HUES48 (cell line): ENCODE data around the gene CD72.

Experiments used
- H3K27ac ChIP-seq: one replicate; pipeline ENCODE4 v1.7.0; 2013; ENCODE audit warnings: low read depth, low read length, inconsistent platforms
- H3K27me3 ChIP-seq: 2 replicates; pipeline ENCODE4 v1.6.1; 2013; ENCODE audit warnings: mild to moderate bottlenecking, low read length; ENCODE audit not compliant: control insufficient read depth, insufficient read depth
- H3K36me3 ChIP-seq: 2 replicates; pipeline ENCODE4 v1.6.1; 2013; ENCODE audit warnings: low read length; ENCODE audit not compliant: control insufficient read depth, insufficient read depth
- H3K4me1 ChIP-seq: 2 replicates; pipeline ENCODE4 v1.6.1; 2013; ENCODE audit warnings: mild to moderate bottlenecking, low read length; ENCODE audit not compliant: control insufficient read depth, insufficient read depth
- H3K4me3 ChIP-seq: 2 replicates; pipeline ENCODE4 v1.5.1; 2013; ENCODE audit warnings: mild to moderate bottlenecking, low read depth, low read length
- H3K9ac ChIP-seq: 2 replicates; pipeline ENCODE4 v1.6.1; 2013; ENCODE audit warnings: mild to moderate bottlenecking, low read depth, low read length, moderate library complexity
- H3K9me3 ChIP-seq: 2 replicates; pipeline ENCODE4 v1.6.1; 2013; ENCODE audit warnings: low read length; ENCODE audit not compliant: control insufficient read depth, insufficient read depth

Gene CD72

DNA sequence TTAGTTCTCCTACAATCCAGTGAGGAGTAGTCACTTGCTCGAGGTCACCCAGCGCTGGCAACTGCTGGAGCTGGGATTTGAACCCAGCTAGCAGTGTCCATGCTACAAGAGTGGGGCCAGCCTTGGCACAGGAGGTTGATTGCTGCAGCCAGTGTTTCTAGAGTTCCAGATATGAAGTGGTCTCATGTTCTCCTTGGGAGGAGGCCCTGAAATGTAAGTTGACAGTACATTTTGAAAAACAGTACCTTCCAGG, 40.7 kb upstream of the CD72 start:
- Histone ChIP-seq H3K36me3 (peaks cover 37% of the 10 kb centered on the region), H3K27me3 (0 out of 2 replicates have a peak, but pooled peaks cover 8% of the 10 kb centered on the region), H3K9me3 (no peaks in the 10 kb centered on the region), H3K4me1 (peaks cover 10% of the 10 kb centered on the region), H3K27ac (peak overlapping the region; percentile 99), H3K4me3 (peak overlapping the region; percentile 92), H3K9ac (peak overlapping the region; percentile 97)

DNA sequence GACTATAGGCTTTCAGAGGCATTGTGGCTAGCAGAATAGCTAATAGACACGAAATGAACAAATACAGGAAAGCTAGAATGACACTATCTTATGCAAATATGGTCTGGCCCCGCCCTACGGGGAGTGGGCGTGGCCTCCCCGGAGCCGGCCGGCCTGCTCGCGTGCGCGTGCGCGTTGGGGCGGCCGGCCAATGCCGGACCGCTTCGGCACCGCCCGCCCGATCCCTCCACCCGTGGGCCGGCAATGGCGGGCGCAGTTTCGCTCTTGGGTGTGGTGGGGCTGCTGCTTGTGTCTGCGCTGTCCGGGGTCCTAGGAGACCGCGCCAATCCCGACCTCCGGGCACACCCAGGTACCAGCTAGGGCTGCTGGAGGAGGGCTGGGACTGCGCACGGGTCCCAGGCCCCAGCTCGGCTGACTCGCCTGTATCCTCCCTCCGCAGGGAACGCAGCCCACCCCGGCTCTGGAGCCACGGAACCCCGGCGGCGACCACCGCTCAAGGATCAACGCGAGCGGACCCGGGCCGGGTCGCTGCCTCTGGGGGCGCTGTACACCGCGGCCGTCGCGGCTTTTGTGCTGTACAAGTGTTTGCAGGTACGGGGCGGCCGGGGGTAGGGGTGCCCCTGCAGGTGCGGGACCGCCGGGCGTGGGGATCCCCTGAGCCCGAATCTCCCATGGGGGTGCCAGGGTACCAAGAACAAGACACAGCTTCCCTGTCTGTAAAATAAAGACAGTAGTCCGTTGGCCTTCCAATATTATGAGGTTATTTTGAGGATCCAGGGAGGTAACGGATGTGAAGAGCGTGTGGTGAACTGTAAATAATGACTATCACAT, 40.1 kb upstream of the CD72 start, which contains the start of gene CCDC107:
Gene CCDC107, plus strand, starts transcription at position 156 of the 831 bp plus-strand sequence. Its CDS starts 88 bp downstream, at position 244.
- Histone ChIP-seq H3K9ac (peak within 1 kb of the TSS; percentile 97), H3K27ac (peak within 1 kb of the TSS; percentile 99), H3K9me3 (no peaks in the 10 kb centered on the region), H3K4me1 (peaks cover 10% of the 10 kb centered on the region), H3K36me3 (peaks cover 34% of the 10 kb centered on the region), H3K27me3 (0 out of 2 replicates have a peak, but pooled peaks cover 8% of the 10 kb centered on the region), H3K4me3 (peak within 1 kb of the TSS; percentile 92)

DNA sequence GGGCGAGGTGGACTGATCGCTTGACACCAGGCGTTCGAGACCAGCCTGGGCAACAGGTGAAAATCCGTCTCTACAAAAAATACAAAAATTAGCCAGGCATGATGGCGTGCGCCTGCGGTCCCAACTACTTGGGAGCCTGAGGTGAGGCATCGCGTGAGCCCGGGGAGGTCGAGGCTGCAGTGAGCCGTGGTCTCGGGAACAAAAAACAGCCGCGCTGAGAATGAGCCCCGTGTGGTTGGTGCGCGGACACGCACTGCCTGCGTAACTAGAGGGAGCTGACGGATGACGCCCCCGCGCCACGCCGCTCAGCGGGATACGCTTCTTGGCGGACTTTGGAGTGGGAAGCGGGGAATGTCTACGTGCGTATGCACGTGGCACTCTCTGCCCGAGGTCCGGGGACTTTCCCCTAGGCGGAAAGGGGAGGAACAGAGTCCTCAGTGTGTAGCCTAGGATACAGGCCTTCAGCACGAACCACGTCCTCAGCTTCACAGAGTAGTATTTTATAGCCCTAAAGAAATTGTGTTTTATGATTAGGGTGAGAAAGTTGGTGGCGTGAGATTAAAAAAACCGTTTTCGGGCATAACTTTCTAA, 39.4 kb upstream of the CD72 start, which contains the start of gene RMRP:
Gene RMRP, minus strand, starts transcription at position 474 of the 591 bp plus-strand sequence.
- peaks cover 27% of the 10 kb centered on the region for H3K36me3 ChIP-seq
- H3K4me3 ChIP-seq = peak within 1 kb of the TSS; percentile 92
- 0 out of 2 replicates have a peak, but pooled peaks cover 8% of the 10 kb centered on the region for H3K27me3 ChIP-seq
- H3K9ac ChIP-seq = peak within 1 kb of the TSS; percentile 97
- peaks cover 10% of the 10 kb centered on the region for H3K4me1 ChIP-seq
- H3K27ac ChIP-seq = peak within 1 kb of the TSS; percentile 99
- H3K9me3 ChIP-seq = no peaks in the 10 kb centered on the region

DNA sequence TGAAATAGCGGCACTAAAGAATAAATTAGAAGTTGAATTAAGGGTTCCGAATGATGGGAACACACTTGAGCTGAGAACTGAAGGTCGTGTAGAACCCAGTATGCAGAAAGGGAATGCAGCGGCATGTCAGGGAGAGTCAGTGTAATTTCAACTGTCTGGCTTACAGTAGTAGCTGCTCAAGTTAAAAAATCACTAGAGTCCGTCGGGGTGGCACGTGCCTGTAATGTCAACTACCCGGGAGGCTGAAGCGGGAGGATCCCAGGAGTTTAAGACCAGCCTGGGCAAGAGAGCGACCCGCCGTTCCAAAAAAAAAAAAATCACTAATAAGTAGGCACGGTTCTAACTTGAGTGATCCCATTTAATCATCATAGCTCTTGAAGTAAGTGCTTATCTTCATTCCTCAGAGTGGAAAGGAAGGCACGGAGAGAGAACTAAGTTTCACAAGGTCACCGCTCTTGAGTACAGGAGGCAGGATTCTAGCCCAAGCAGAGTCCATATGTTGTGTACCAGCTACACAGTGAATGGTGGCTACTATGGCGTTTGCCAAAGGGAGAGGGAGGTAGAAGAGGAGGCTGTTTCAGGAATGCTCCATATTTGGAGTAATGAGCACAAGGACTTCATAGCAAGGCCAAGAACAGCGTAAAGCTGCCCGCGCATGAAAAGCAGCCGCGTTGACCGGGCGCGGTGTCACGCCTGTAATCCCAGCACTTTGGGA, 38.8 kb upstream of the CD72 start:
- peak overlapping the region; percentile 97 for H3K9ac ChIP-seq
- peaks cover 10% of the 10 kb centered on the region for H3K4me1 ChIP-seq
- 0 out of 2 replicates have a peak, but pooled peaks cover 8% of the 10 kb centered on the region for H3K27me3 ChIP-seq
- H3K4me3 ChIP-seq = peak overlapping the region; percentile 92
- peak overlapping the region; percentile 99 for H3K27ac ChIP-seq
- no peaks in the 10 kb centered on the region for H3K9me3 ChIP-seq
- H3K36me3 ChIP-seq = peaks cover 21% of the 10 kb centered on the region

DNA sequence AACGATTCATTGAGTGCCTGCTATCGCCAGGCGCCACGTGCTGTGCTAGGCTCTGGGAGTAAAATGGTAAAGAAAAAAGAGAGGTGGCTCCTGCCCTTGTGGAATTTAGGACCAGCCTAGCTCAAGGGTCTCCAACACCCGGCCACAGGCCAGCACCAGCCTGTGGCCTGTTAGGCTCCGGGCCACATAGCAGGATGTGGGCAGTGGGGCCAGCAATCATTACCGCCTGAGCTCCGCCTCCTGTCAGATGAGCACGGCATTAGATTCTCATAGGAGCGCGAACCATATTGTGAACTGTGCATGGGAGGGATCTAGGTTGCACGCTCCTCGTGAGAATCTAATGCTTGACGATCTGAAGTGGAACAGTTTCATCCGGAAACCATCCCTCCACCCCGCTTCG, 38.1 kb upstream of the CD72 start:
- no peaks in the 10 kb centered on the region for H3K9me3 ChIP-seq
- peaks cover 12% of the 10 kb centered on the region for H3K4me1 ChIP-seq
- no peak overlapping the region for H3K9ac ChIP-seq
- H3K4me3 ChIP-seq = no peak overlapping the region
- H3K27ac ChIP-seq = no peak overlapping the region
- H3K36me3 ChIP-seq = peaks cover 14% of the 10 kb centered on the region
- H3K27me3 ChIP-seq = 0 out of 2 replicates have a peak, but pooled peaks cover 8% of the 10 kb centered on the region

DNA sequence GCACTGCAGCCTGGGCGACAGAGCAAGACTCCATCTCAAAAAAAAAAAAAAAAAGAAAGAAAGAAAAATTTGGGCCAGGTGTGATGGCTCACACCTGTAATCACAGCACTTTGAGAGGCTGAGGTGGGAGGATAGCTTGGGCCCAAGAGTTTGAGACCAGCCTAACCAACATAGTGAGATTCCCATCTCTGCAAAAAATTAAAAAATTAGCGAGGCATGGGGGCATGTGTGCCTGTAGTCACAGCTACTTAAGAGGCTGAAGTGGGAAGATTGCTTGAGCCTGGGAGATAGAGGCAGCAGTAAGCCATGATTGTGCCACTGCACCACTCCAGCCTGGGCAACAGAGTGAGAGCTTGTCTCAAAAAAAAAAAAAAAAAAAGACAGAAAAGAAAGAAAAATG, 35.4 kb upstream of the CD72 start:
- H3K36me3 ChIP-seq = no peaks in the 10 kb centered on the region
- peaks cover 21% of the 10 kb centered on the region; the same call in 1 of the 2 replicates for H3K4me1 ChIP-seq
- H3K27ac ChIP-seq = no peak overlapping the region

DNA sequence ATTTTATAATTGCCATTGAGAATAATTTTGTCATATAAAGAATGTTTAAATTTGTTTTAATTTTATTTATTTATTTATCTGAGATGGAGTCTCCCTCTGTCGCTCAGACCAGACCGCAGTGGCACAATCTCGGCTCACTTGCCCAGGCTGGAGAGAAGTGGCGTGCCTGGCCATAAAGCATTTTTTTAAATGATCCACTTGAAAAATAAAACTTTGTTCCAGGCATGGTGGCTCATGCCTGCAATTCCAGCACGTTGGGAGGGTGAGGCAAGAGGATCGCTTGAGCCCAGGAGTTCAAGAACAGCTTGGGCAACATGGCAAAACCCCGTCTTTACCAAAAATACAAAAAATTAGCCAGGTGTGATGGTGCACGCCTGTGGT, 34.6 kb upstream of the CD72 start:
- Histone ChIP-seq H3K9me3 (no peaks in the 10 kb centered on the region), H3K27ac (no peak overlapping the region), H3K27me3 (0 out of 2 replicates have a peak, but pooled peaks cover 8% of the 10 kb centered on the region), H3K9ac (no peak overlapping the region), H3K4me3 (no peak overlapping the region), H3K4me1 (peaks cover 21% of the 10 kb centered on the region; the same call in 1 of the 2 replicates), H3K36me3 (no peaks in the 10 kb centered on the region)

More for the DNA sequence above, 35.4 kb upstream of the CD72 start:
- H3K9ac ChIP-seq = no peak overlapping the region
- H3K9me3 ChIP-seq = no peaks in the 10 kb centered on the region
- 0 out of 2 replicates have a peak, but pooled peaks cover 8% of the 10 kb centered on the region for H3K27me3 ChIP-seq
- no peak overlapping the region for H3K4me3 ChIP-seq

DNA sequence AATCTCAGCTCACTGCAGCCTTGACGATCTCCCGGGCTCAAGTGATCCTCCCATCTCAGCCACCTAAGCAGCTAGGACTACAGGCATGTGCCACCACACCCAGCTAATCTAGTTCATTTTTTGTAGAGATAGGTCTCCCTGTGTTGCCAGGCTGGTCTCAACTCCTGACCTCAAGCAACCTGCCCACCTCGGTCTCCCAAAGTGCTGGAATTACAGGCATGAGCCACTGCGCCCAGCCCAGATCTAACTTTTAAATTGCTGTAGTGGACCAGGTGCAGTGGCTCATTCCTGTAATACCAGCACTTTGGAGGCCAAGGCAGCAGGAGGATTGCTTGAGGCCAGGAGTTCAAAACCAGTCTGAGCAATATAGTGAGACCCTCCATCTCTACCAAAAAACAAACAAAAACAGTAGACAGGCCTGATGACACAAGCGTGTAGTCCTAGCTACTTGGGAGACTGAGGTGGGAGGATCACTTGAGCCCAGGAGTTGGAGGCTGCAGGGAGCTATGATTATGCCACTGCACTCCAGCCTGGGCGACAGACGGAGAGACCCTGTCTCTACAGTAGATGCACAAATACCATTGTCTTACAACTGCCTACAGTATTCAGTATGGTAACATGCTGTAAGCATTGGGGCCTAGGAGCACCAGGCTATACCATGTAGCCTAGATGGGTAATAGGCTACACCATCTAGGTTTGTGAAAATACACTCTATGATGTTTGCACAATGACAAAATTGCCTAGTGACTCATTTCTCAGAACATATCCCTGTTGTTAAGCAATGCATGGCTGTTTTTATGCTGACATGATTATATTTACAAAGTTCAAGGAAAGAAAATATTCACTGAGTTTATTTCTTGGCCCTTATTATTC, 34.0 kb upstream of the CD72 start:
- H3K36me3 ChIP-seq = no peaks in the 10 kb centered on the region
- H3K4me1 ChIP-seq = peaks cover 21% of the 10 kb centered on the region; the same call in 1 of the 2 replicates
- H3K27me3 ChIP-seq = 0 out of 2 replicates have a peak, but pooled peaks cover 8% of the 10 kb centered on the region
- no peak overlapping the region for H3K27ac ChIP-seq
- H3K9ac ChIP-seq = no peak overlapping the region
- H3K4me3 ChIP-seq = no peak overlapping the region
- no peaks in the 10 kb centered on the region for H3K9me3 ChIP-seq

DNA sequence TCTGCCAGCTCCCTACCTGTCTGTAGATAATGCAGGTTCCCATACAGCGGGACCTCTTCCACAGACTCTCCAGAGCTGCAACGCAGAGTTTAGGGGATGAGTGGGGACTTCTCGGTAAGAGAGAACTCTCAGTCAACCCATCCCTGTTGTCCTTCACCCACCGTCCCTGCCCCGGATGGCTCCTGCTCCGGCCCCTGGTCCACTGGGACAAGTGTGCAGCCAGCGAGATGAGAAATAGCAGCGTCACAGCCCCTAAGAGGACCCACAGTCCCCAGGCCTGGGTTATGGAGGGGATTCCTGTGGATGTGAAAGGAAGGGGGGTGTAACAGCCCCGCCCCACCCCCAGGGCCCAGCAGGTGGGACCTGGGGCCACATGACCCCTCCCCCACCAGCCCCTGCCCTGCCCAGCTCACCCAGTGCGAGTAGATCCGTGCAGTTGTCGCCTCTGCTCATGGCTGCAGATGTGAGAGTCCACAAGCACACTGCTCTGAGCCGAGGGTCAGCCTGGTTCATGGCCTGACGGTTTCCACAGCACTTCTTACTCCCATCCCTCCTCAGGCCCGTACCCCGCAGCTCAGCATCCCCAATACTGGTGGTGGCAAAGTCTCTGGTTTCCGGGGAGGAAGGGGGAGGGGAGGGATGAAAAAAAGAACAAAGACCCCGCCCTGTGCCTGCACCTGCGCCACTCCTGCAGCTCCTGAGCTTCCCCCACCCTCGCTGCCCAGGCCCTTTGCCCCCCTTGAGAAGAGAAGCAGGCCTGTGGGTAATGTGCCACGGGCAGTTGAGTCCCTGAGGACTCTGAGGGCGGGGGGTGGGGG, 32.3 kb upstream of the CD72 start, which contains the start of gene SIT1:
Gene SIT1, minus strand, starts transcription at position 591 of the 818 bp plus-strand sequence. Its CDS starts 78 bp downstream, at position 513.
- peaks cover 19% of the 10 kb centered on the region; the same call in 1 of the 2 replicates for H3K4me1 ChIP-seq
- H3K27ac ChIP-seq = no peak within 1 kb of the TSS
- H3K4me3 ChIP-seq = no peak within 1 kb of the TSS

More for the DNA sequence above, 32.3 kb upstream of the CD72 start, which contains the start of gene SIT1:
- Histone ChIP-seq H3K36me3 (no peaks in the 10 kb centered on the region), H3K27me3 (no peaks in the 10 kb centered on the region), H3K9ac (no peak within 1 kb of the TSS), H3K9me3 (no peaks in the 10 kb centered on the region)
